HG03280 (cell line): ENCODE data around the gene PPP1R9A.

ENCODE experiments used
- ATAC-seq: cut with Tn5 transposase; IDR thresholded peaks from one replicate; pipeline ENCODE4 v1.9.1; 2021; ENCODE audit warnings: mild to moderate bottlenecking, moderate library complexity; ENCODE audit not compliant: unreplicated experiment

The PPP1R9A gene

GRCh38 chr7:95026421-95027072, 119.2 kb downstream of the PPP1R9A start:
- ATAC-seq: no peak

GRCh38 chr7:95027234-95027872, 120.0 kb downstream of the PPP1R9A start:
- no peak for ATAC-seq

GRCh38 chr7:95028683-95029082, 121.3 kb downstream of the PPP1R9A start:
- ATAC-seq: no peak

- no peak for ATAC-seq
Observed at GRCh38 chr7:95035295-95035694, 127.9 kb downstream of the PPP1R9A start.

- ATAC-seq: no peak
Observed at GRCh38 chr7:95041031-95041430, 133.6 kb downstream of the PPP1R9A start.

GRCh38 chr7:95045236-95045923, 138.0 kb downstream of the PPP1R9A start:
- ATAC-seq: no peak

- ATAC-seq: no peak
Observed at GRCh38 chr7:95046494-95047240, 139.3 kb downstream of the PPP1R9A start.

- ATAC-seq: no peak
Observed at GRCh38 chr7:95047291-95047690, 139.9 kb downstream of the PPP1R9A start.

- no peak for ATAC-seq
Observed at GRCh38 chr7:95052566-95053094, 145.2 kb downstream of the PPP1R9A start.

GRCh38 chr7:95054386-95054785, 147.0 kb downstream of the PPP1R9A start:
- no peak for ATAC-seq

GRCh38 chr7:95055295-95055694, 147.9 kb downstream of the PPP1R9A start:
- ATAC-seq: no peak

GRCh38 chr7:95056107-95056739, 148.8 kb downstream of the PPP1R9A start:
- no peak for ATAC-seq

- no peak for ATAC-seq
Observed at GRCh38 chr7:95056901-95057300, 149.5 kb downstream of the PPP1R9A start.

- ATAC-seq: no peak
Observed at GRCh38 chr7:95059842-95060313, 152.5 kb downstream of the PPP1R9A start.

GRCh38 chr7:95062901-95063300, 155.5 kb downstream of the PPP1R9A start:
- ATAC-seq: no peak

- ATAC-seq: no peak
Observed at GRCh38 chr7:95066737-95067530, 159.5 kb downstream of the PPP1R9A start.

GRCh38 chr7:95088536-95089215, 181.3 kb downstream of the PPP1R9A start:
- ATAC-seq: no peak

GRCh38 chr7:95089414-95090315, 182.3 kb downstream of the PPP1R9A start:
- no peak for ATAC-seq
